Body of pancreas (tissue), 4 donors: ENCODE measurements around the gene CSNK1G1. TPM values are rescaled to one million over a fixed set of nuclear protein-coding genes. Genes with fewer than 3 reads are reported as not detected.
A peak's percentile ranks its signal among the peaks of the same experiment; 100 is the strongest.

ENCODE experiments used
- ATAC-seq: fragments of 150-250 bp; one replicate; pipeline ENCODE4 v1.9.1; 2016
- DNase-seq, 4 donors: peaks; one replicate each; pipeline ENCODE4 v3.0.0-alpha.2; 2019
- H3K27ac ChIP-seq, 4 donors: fragments of 200-600 bp; sonication (generic); 1 replicate in 3 of 4; 2 replicates in 1 of 4; pipeline versions ENCODE4 v1.5.1 to v1.6.1; 2016 to 2019; ENCODE audit warnings: mild to moderate bottlenecking in 1 of 4, mixed read lengths in 1 of 4, moderate library complexity in 1 of 4
- H3K27me3 ChIP-seq, 2 donors: fragments of 200-600 bp; sonication (generic); one replicate each; pipeline ENCODE4 v1.6.0; 2016; ENCODE audit warnings: mild to moderate bottlenecking in 1 of 2
- H3K36me3 ChIP-seq, 2 donors: fragments of 200-600 bp; sonication (generic); replicated peaks in 1 of 2; 2 replicates each; pipeline ENCODE4 v1.5.1; 2016; ENCODE audit warnings: low read depth in 2 of 2; ENCODE audit not compliant: insufficient read depth in 1 of 2
- H3K4me1 ChIP-seq: fragments of 200-600 bp; sonication (generic); one replicate; pipeline ENCODE4 v1.6.0; 2016
- H3K4me3 ChIP-seq, 2 donors: fragments of 200-600 bp; sonication (generic); 1 replicate in 1 of 2; 2 replicates in 1 of 2; pipeline ENCODE4 v1.5.1; 2016 to 2019
- H3K9me3 ChIP-seq, 3 donors: fragments of 200-600 bp; sonication (generic); 1 replicate in 2 of 3; 2 replicates in 1 of 3; pipeline ENCODE4 v1.5.1; 2016
- CTCF ChIP-seq, 7 experiments: fragments of 450-650 bp in 4 of 7; fragments of 200-600 bp in 3 of 7; sonication (generic) in 3 of 7; IDR thresholded peaks; one replicate each; pipeline ENCODE4 v1.5.1; 2016 to 2019; ENCODE audit warnings: antibody characterized with exemption in 7 of 7
- POLR2A ChIP-seq, 3 donors: fragments of 450-650 bp; IDR thresholded peaks; one replicate each; pipeline ENCODE4 v1.6.1; 2016; ENCODE audit warnings: antibody characterized with exemption in 3 of 3, mild to moderate bottlenecking in 2 of 3
- WGBS, 2 donors: methylation state at CpG; one replicate each; pipeline ENCODE4 v1.1.5; 2017; 5-methylcytosine and 5-hydroxymethylcytosine counted together
- intact Hi-C: fragments of 100-400 bp; cut with DNase I; formaldehyde crosslinking; loops from one replicate; pipeline ENCODE4 v1.15.1; 2023
- total RNA-seq, 2 donors: library from RNA; depleted of rRNA; stranded (reverse); fragments of >200 nt; gene quantifications; one replicate each; pipeline ENCODE4 v1.1.0, GENCODE V29; 2016

CSNK1G1 gene
- total RNA-seq, 2 donors from 2014 or later, result 6.7 to 13.8 TPM

DNA sequence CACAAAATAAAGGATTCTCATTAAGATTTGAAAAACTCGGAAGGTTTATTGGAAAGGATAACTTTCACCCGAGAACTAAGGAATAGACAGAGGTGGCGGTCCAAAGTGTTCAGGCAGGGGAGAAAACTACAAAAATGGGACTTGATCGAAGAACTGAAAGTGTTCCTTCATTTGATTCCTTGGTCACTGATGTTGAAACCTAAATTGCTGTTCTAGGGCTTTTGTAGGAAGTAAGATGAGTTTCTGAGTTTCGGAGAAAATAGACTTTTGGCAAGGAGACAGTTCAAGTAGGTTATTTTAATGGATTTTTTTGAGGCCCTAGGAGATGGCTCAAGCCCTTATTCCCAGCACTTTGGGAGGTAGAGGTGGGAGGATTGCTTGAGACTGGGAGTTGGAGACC is 33.1 kb upstream of the CSNK1G1 start:
- Histone ChIP-seq H3K4me1 (peaks cover 22% of the 10 kb centered on the region), H3K9me3 (no peaks in the 10 kb centered on the region), H3K27ac (no peak overlapping the region), H3K27me3 (no peaks in the 10 kb centered on the region), H3K36me3 (no peaks in the 10 kb centered on the region), H3K4me3 (no peak overlapping the region)
- ATAC-seq (no peak), DNase-seq (no peak)
- TF ChIP-seq POLR2A (IDR thresholded peaks at IDR 0.05) (no peak), CTCF (IDR thresholded peaks at IDR 0.05) (no peak)
- intact Hi-C loops, result no loop called here
- WGBS, 2 donors, result 90 to 91% methylated on average over 5 of the region's 5 CpGs

DNA sequence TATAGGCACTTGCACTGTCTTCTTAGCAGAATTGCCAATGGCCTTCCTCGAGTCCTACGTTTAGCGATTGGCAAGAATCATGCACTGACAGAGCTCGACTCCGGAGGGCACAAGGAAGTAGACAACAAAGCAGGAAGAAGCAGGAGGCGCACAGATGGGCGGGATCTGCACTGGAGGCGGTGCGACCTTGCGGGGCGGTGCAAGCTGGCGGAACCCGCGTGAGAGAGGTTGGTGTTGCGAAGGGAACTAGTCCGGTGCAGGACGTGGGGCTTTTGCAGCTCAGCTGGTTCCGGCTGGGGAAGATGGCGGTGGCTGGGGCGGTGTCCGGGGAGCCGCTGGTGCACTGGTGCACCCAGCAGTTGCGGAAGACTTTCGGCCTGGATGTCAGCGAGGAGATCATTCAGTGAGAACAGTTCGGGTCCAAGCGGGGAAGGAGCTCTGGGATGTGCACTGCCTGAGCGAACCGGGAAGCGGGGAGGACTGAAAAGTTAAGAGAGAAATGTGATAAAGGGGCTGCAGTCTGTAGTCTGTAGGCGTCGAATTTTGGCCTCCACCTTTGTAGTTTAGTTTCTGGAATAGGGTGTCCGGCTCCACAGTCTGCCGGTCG is 31.7 kb upstream of the CSNK1G1 start, which contains the start of gene TRIP4:
TRIP4 (plus strand) TSS at position 275 of the 607 bp plus-strand sequence; CDS start at position 303, 28 bp downstream.
- ATAC-seq (peak; percentile 100), DNase-seq (peak; percentile 96 to 98 (median 96))
- intact Hi-C loops, result no loop called here
- TF ChIP-seq POLR2A (IDR thresholded peaks at IDR 0.05) (peak; percentile 34 to 90 (median 87)), CTCF (IDR thresholded peaks at IDR 0.05) (peak in 2 of 7 experiments; percentile 23 to 35)
- H3K27ac ChIP-seq, result peak within 1 kb of the TSS; percentile 61 to 94 (median 79)
- H3K9me3 ChIP-seq, result no peaks in the 10 kb centered on the region
- H3K4me3 ChIP-seq, result peak within 1 kb of the TSS; percentile 90 to 91
- H3K4me1 ChIP-seq, result peaks cover 22% of the 10 kb centered on the region
- no peaks in the 10 kb centered on the region for H3K27me3 ChIP-seq
- no peaks in the 10 kb centered on the region for H3K36me3 ChIP-seq
- 0 to 1% methylated on average over 33 to 35 of the region's 35 CpGs for WGBS, 2 donors

DNA sequence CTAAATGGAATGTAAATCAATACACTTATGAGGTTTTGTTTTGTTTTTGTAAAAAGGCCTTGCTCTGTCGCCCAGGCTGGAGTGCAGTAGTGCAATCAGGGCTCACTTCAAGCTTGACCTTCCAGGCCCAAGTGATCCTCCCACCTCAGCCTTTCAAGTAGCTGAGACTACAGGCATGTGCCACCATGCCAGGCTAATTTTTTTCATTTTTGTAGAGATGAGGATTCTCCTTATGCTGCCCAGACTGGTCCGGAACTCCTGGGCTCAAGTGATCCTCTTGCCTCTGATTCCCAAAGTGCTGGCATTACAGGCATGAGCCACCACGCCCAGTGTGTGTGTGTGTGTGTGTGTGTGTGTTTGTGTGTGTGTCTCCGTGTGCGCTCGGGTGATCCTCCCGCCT is 30.3 kb upstream of the CSNK1G1 start:
- intact Hi-C loops, result no loop called here
- ATAC-seq (no peak), DNase-seq (no peak)
- no peaks in the 10 kb centered on the region for H3K9me3 ChIP-seq
- no peak for TF ChIP-seq CTCF (IDR thresholded peaks at IDR 0.05)
- TF ChIP-seq POLR2A (IDR thresholded peaks at IDR 0.05), result no peak
- H3K36me3 ChIP-seq, result no peaks in the 10 kb centered on the region
- peaks cover 28% of the 10 kb centered on the region for H3K4me1 ChIP-seq
- H3K27ac ChIP-seq, result no peak overlapping the region
- H3K27me3 ChIP-seq, result no peaks in the 10 kb centered on the region
- WGBS, 2 donors, result 90% methylated on average over 4 to 7 of the region's 7 CpGs
- no peak overlapping the region for H3K4me3 ChIP-seq

- ATAC-seq (no peak), DNase-seq (no peak)
- 72 to 82% methylated on average over 2 of the region's 2 CpGs for WGBS, 2 donors
- no peak overlapping the region for H3K4me3 ChIP-seq
- H3K9me3 ChIP-seq, result no peaks in the 10 kb centered on the region
- H3K27me3 ChIP-seq, result no peaks in the 10 kb centered on the region
- H3K36me3 ChIP-seq, result no peaks in the 10 kb centered on the region
- no peak overlapping the region for H3K27ac ChIP-seq
- intact Hi-C loops, result no loop called here
- peaks cover 29% of the 10 kb centered on the region for H3K4me1 ChIP-seq
- TF ChIP-seq CTCF (IDR thresholded peaks at IDR 0.05), result no peak
- TF ChIP-seq POLR2A (IDR thresholded peaks at IDR 0.05), result no peak
Measured at GRCh38 chr15:64383760-64384159, 27.8 kb upstream of the CSNK1G1 start.
